ENCODE results near the gene ENAH. TPM values are rescaled to one million over a fixed set of nuclear protein-coding genes. Genes with fewer than 3 reads are reported as not detected.

ENAH gene
- total RNA-seq, 1 donor from 2014 or later, result 179 TPM

- H3K4me3 Mint-ChIP-seq, result no peak overlapping the region
- H3K27ac Mint-ChIP-seq (ENCODE audit: unreplicated experiment), result no peak overlapping the region
- DNase-seq (ENCODE audit: low read depth, low spot score), result no peak
- TF ChIP-seq, protein P1, sequence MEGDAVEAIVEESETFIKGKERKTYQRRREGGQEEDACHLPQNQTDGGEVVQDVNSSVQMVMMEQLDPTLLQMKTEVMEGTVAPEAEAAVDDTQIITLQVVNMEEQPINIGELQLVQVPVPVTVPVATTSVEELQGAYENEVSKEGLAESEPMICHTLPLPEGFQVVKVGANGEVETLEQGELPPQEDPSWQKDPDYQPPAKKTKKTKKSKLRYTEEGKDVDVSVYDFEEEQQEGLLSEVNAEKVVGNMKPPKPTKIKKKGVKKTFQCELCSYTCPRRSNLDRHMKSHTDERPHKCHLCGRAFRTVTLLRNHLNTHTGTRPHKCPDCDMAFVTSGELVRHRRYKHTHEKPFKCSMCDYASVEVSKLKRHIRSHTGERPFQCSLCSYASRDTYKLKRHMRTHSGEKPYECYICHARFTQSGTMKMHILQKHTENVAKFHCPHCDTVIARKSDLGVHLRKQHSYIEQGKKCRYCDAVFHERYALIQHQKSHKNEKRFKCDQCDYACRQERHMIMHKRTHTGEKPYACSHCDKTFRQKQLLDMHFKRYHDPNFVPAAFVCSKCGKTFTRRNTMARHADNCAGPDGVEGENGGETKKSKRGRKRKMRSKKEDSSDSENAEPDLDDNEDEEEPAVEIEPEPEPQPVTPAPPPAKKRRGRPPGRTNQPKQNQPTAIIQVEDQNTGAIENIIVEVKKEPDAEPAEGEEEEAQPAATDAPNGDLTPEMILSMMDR (conservative IDR thresholded peaks at IDR 0.05), result no peak
- peaks cover 8% of the 10 kb centered on the region for H3K4me1 Mint-ChIP-seq
- peaks cover 3% of the 10 kb centered on the region for H3K27me3 Mint-ChIP-seq (ENCODE audit: low read depth)
- no peaks in the 10 kb centered on the region for H3K36me3 Mint-ChIP-seq (ENCODE audit: low read depth)
- H3K9me3 Mint-ChIP-seq, result no peaks in the 10 kb centered on the region
Observed at GRCh38 chr1:225670806-225671733, 18.1 kb upstream of the ENAH start.

DNA sequence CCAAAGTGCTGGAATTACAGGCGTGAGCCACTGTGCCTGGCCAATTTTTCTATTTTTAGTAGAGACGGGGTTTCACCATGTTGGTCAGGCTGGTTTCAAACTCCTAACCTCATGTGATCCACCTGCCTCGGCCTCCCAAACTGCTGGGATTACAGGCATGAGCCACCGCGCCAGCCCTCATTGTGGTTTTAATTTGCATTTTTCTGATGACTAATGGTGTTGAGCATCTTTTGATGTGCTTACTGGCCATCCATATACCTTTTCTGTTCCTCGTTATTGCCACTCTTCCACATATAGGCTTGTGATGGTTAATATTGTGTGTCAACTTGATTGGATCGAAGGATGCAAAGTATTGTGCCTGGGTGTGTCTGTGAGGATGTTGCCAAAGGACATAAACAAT lies 17.4 kb upstream of the ENAH start:
- no peak for DNase-seq (ENCODE audit: low read depth, low spot score)
- Mint-ChIP-seq H3K4me1 (peaks cover 8% of the 10 kb centered on the region), H3K9me3 (no peaks in the 10 kb centered on the region), H3K36me3 (ENCODE audit: low read depth) (no peaks in the 10 kb centered on the region), H3K27ac (ENCODE audit: unreplicated experiment) (no peak overlapping the region), H3K4me3 (no peak overlapping the region), H3K27me3 (ENCODE audit: low read depth) (no peaks in the 10 kb centered on the region)
- TF ChIP-seq, protein P1 (conservative IDR thresholded peaks at IDR 0.05), result no peak

GRCh38 chr1:225668222-225668621 lies 15.3 kb upstream of the ENAH start:
- H3K36me3 Mint-ChIP-seq (ENCODE audit: low read depth), result no peaks in the 10 kb centered on the region
- no peaks in the 10 kb centered on the region for H3K27me3 Mint-ChIP-seq (ENCODE audit: low read depth)
- no peak overlapping the region for H3K27ac Mint-ChIP-seq (ENCODE audit: unreplicated experiment)
- no peaks in the 10 kb centered on the region for H3K9me3 Mint-ChIP-seq
- H3K4me1 Mint-ChIP-seq, result peaks cover 8% of the 10 kb centered on the region
- TF ChIP-seq, protein P1 (conservative IDR thresholded peaks at IDR 0.05), result no peak
- no peak overlapping the region for H3K4me3 Mint-ChIP-seq
- DNase-seq (ENCODE audit: low read depth, low spot score), result no peak

GRCh38 chr1:225667362-225667761 lies 14.4 kb upstream of the ENAH start:
- no peak overlapping the region for H3K4me3 Mint-ChIP-seq
- no peaks in the 10 kb centered on the region for H3K27me3 Mint-ChIP-seq (ENCODE audit: low read depth)
- no peak for DNase-seq (ENCODE audit: low read depth, low spot score)
- TF ChIP-seq, protein P1 (conservative IDR thresholded peaks at IDR 0.05), result no peak
- H3K4me1 Mint-ChIP-seq, result peaks cover 8% of the 10 kb centered on the region
- H3K36me3 Mint-ChIP-seq (ENCODE audit: low read depth), result no peaks in the 10 kb centered on the region
- no peaks in the 10 kb centered on the region for H3K9me3 Mint-ChIP-seq
- H3K27ac Mint-ChIP-seq (ENCODE audit: unreplicated experiment), result no peak overlapping the region

GRCh38 chr1:225666495-225666894 lies 13.6 kb upstream of the ENAH start:
- no peaks in the 10 kb centered on the region for H3K27me3 Mint-ChIP-seq (ENCODE audit: low read depth)
- TF ChIP-seq, protein P1 (conservative IDR thresholded peaks at IDR 0.05), result no peak
- H3K36me3 Mint-ChIP-seq (ENCODE audit: low read depth), result no peaks in the 10 kb centered on the region
- H3K4me1 Mint-ChIP-seq, result peaks cover 7% of the 10 kb centered on the region
- no peaks in the 10 kb centered on the region for H3K9me3 Mint-ChIP-seq
- no peak overlapping the region for H3K27ac Mint-ChIP-seq (ENCODE audit: unreplicated experiment)
- H3K4me3 Mint-ChIP-seq, result no peak overlapping the region
- DNase-seq (ENCODE audit: low read depth, low spot score), result no peak
